Testis (tissue), 2 donors: ENCODE data around the gene C2CD4C.

Experiments used
- POLR2A ChIP-seq: fragments of 450-650 bp; IDR thresholded peaks from one replicate; pipeline ENCODE4 v1.6.1; 2017; ENCODE audit warnings: antibody characterized with exemption, mild to moderate bottlenecking, moderate library complexity
- TF ChIP-seq, protein P1 (sequence below), 3 experiments: fragments of 450-650 bp in 2 of 3; fragments of 200-600 bp in 1 of 3; sonication (generic) in 1 of 3; IDR thresholded peaks; one replicate each; pipeline ENCODE4 v1.5.1; 2016 to 2019; ENCODE audit warnings: antibody characterized with exemption in 3 of 3, mild to moderate bottlenecking in 2 of 3, moderate library complexity in 1 of 3

DNA sequence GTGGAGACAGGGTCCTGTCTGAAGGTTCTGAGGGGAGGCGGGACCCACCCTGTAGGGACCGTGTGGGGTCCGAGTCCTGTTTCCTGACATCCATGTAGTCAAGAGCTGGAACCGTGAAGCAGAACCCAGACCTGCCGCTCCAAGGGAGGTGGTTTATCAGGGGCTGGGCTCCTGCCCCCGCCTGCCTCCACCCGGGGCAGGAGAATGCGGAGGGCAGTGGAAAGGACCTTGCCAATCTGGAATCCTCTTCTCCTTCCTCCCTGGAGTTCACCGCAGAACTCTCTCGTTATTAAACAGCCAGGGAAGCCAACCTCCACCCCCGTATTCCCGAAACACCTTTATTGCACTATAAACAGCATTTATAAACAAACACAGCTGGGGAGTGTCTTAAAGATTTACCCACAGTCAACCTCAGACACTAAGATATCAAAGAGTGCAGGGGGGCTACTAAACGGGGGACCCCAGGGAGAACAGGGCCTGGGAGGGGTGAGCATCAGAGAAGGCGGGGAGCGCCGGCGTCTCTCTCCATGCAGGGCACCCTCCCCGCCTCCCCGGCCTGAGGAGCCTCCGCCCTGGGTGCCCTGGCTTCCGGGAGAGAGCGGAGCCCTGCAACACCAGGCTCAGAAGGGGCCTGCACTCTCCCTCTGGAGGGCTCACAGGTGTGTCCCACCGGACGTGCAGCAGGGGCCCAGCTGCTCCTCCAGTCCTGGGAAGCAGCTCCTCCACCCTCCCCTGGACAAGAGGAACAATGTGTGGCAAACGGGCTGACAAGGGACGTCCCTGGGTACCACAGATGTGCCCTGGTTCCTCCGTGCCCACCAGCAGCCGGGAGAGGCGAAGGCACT lies 3.6 kb downstream of the C2CD4C start:
- TF ChIP-seq, protein P1, sequence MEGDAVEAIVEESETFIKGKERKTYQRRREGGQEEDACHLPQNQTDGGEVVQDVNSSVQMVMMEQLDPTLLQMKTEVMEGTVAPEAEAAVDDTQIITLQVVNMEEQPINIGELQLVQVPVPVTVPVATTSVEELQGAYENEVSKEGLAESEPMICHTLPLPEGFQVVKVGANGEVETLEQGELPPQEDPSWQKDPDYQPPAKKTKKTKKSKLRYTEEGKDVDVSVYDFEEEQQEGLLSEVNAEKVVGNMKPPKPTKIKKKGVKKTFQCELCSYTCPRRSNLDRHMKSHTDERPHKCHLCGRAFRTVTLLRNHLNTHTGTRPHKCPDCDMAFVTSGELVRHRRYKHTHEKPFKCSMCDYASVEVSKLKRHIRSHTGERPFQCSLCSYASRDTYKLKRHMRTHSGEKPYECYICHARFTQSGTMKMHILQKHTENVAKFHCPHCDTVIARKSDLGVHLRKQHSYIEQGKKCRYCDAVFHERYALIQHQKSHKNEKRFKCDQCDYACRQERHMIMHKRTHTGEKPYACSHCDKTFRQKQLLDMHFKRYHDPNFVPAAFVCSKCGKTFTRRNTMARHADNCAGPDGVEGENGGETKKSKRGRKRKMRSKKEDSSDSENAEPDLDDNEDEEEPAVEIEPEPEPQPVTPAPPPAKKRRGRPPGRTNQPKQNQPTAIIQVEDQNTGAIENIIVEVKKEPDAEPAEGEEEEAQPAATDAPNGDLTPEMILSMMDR (IDR thresholded peaks at IDR 0.05) = no peak
- no peak for TF ChIP-seq POLR2A
